Erythroblast (primary cell): ENCODE measurements around the gene LYPD6.

Experiments
- DNase-seq, 2 experiments: peaks; one replicate each; lab custom pipeline; 2025; lab: John Stamatoyannopoulos, UW
- GATA1 ChIP-seq: IDR thresholded peaks from 2 replicates; pipeline ENCODE4 v1.6.1; 2011; ENCODE audit warnings: low read depth, mild to moderate bottlenecking, control low read depth, low read length, moderate library complexity
- POLR2A ChIP-seq: IDR thresholded peaks from 2 replicates; pipeline ENCODE4 v1.6.1; 2011; ENCODE audit warnings: mild to moderate bottlenecking, low read length

Gene LYPD6

GRCh38 chr2:149410701-149411484 lies 80.5 kb downstream of the LYPD6 start:
- DNase-seq = no peak
- no peak for TF ChIP-seq POLR2A

GRCh38 chr2:149413487-149413886 lies 83.1 kb downstream of the LYPD6 start:
- no peak for DNase-seq

GRCh38 chr2:149415086-149415485 lies 84.7 kb downstream of the LYPD6 start:
- TF ChIP-seq POLR2A (no peak), GATA1 (no peak)
- no peak for DNase-seq

More at GRCh38 chr2:149413487-149413886, 83.1 kb downstream of the LYPD6 start:
- TF ChIP-seq POLR2A (no peak), GATA1 (no peak)

- no peak for TF ChIP-seq POLR2A
- TF ChIP-seq GATA1 = no peak
- DNase-seq = no peak
Observed at GRCh38 chr2:149418065-149418464, 87.7 kb downstream of the LYPD6 start.

- TF ChIP-seq GATA1 = no peak
- no peak for TF ChIP-seq POLR2A
- DNase-seq = no peak
Observed at GRCh38 chr2:149420053-149420963, 89.9 kb downstream of the LYPD6 start.

GRCh38 chr2:149421791-149422190 lies 91.4 kb downstream of the LYPD6 start:
- TF ChIP-seq POLR2A (no peak), GATA1 (no peak)
- no peak for DNase-seq

- no peak for DNase-seq
- no peak for TF ChIP-seq POLR2A
- TF ChIP-seq GATA1 = no peak
Observed at GRCh38 chr2:149422337-149422990, 92.1 kb downstream of the LYPD6 start.

- TF ChIP-seq POLR2A = no peak
- no peak for TF ChIP-seq GATA1
- DNase-seq = no peak
Observed at GRCh38 chr2:149422991-149423338, 92.6 kb downstream of the LYPD6 start.

GRCh38 chr2:149423630-149424029 lies 93.2 kb downstream of the LYPD6 start:
- TF ChIP-seq POLR2A (no peak), GATA1 (no peak)
- no peak for DNase-seq

- no peak for DNase-seq
- TF ChIP-seq POLR2A = no peak
- TF ChIP-seq GATA1 = no peak
Observed at GRCh38 chr2:149427387-149427786, 97.0 kb downstream of the LYPD6 start.

GRCh38 chr2:149428783-149429182 lies 98.4 kb downstream of the LYPD6 start:
- TF ChIP-seq GATA1 (no peak), POLR2A (no peak)
- no peak for DNase-seq

- DNase-seq = no peak
- no peak for TF ChIP-seq GATA1
- TF ChIP-seq POLR2A = no peak
Observed at GRCh38 chr2:149430743-149431736, 100.7 kb downstream of the LYPD6 start.

- no peak for DNase-seq
- TF ChIP-seq GATA1 (no peak), POLR2A (no peak)
Observed at GRCh38 chr2:149438330-149438960, 108.1 kb downstream of the LYPD6 start.
